GM12878 (cell line): ENCODE data around the gene NGB. TPM values are rescaled to one million over a fixed set of nuclear protein-coding genes. Genes with fewer than 3 reads are reported as not detected.

Experiments
- ATAC-seq: fragments of 200-7000 bp; cut with Tn5 transposase; 3 replicates; pipeline ENCODE4 v1.9.1; 2020; ENCODE audit warnings: mild to moderate bottlenecking, moderate library complexity
- BruUV-seq: library from RNA; stranded (reverse); fragments of 400-500 nt; replicated peaks from 2 replicates; lab custom pipeline; 2021; lab: Mats Ljungman, UMichigan
- CTCF ChIA-PET: fragments of 300-600 bp; sonication (Branson Sonifier 250); formaldehyde crosslinking; extraction: SDS; loops from one replicate; lab custom pipeline; 2021; ENCODE audit warnings: inconsistent platforms; lab: Yijun Ruan, JAX
- POLR2A ChIA-PET: fragments of 350-600 bp; formaldehyde crosslinking; extraction: SDS; loops from one replicate; lab custom pipeline; 2021; ENCODE audit warnings: inconsistent platforms; lab: Charles Lee
- RAD21 ChIA-PET: fragments of 300-600 bp; sonication (Branson Sonifier 250); formaldehyde crosslinking; loops from one replicate; lab custom pipeline; 2023; ENCODE audit warnings: antibody characterized with exemption; ENCODE audit not compliant: unreplicated experiment; lab: Charles Lee
- SMC1A ChIA-PET: fragments of 300-600 bp; sonication (Branson Sonifier 250); formaldehyde crosslinking; loops from one replicate; lab custom pipeline; 2023; ENCODE audit not compliant: unreplicated experiment, uncharacterized antibody; lab: Charles Lee
- DNase-seq: peaks from one replicate; pipeline ENCODE4 v3.0.0-alpha.2; 2011; ENCODE audit warnings: low read depth, low spot score
- FAIRE-seq: peaks from 3 replicates; lab custom pipeline; 2011; peaks lifted over from hg19 to GRCh38; lab: Jason Lieb, UNC
- H2AFZ ChIP-seq: 2 replicates; pipeline ENCODE4 v1.6.0; 2011; ENCODE audit warnings: low read depth, low read length, control low read depth; ENCODE audit not compliant: control insufficient read depth
- H3K27ac ChIP-seq: 2 replicates; pipeline ENCODE4 v1.5.1; 2011; ENCODE audit warnings: control low read depth; ENCODE audit not compliant: control insufficient read depth, insufficient read depth
- H3K27me3 ChIP-seq, 2 experiments: replicated peaks in 1 of 2; 2 replicates each; pipeline versions ENCODE4 v1.6.0 to v1.6.1; 2011; ENCODE audit warnings: low read length in 1 of 2; ENCODE audit not compliant: control insufficient read depth in 2 of 2, insufficient read depth in 2 of 2
- H3K36me3 ChIP-seq, 2 experiments: 2 replicates each; pipeline ENCODE4 v1.5.1; 2011; ENCODE audit warnings: low read length in 1 of 2; ENCODE audit not compliant: control insufficient read depth in 2 of 2, insufficient read depth in 2 of 2
- H3K4me1 ChIP-seq: 2 replicates; pipeline ENCODE4 v1.6.1; 2011; ENCODE audit warnings: mild to moderate bottlenecking, low read length, moderate library complexity, mixed read lengths; ENCODE audit not compliant: control insufficient read depth, insufficient read depth
- H3K4me2 ChIP-seq: 2 replicates; pipeline ENCODE4 v1.6.0; 2011; ENCODE audit warnings: control low read depth; ENCODE audit not compliant: control insufficient read depth, insufficient read depth
- H3K4me3 ChIP-seq: fragments of 200-600 bp; sonication (generic); 2 replicates; pipeline ENCODE4 v1.5.1; 2016
- H3K79me2 ChIP-seq: 2 replicates; pipeline ENCODE4 v1.6.0; 2011; ENCODE audit warnings: low read length; ENCODE audit not compliant: control insufficient read depth, insufficient read depth
- H3K9ac ChIP-seq: 2 replicates; pipeline ENCODE4 v1.8.0; 2011; ENCODE audit warnings: low read length, control low read depth, mixed read lengths; ENCODE audit not compliant: control insufficient read depth, insufficient read depth
- H3K9me3 ChIP-seq: replicated peaks from 3 replicates; pipeline ENCODE4 v1.5.1; 2011; ENCODE audit warnings: mild to moderate bottlenecking, low read length; ENCODE audit not compliant: control insufficient read depth, insufficient read depth
- H4K20me1 ChIP-seq: 2 replicates; pipeline ENCODE4 v1.6.0; 2011; ENCODE audit not compliant: control insufficient read depth, insufficient read depth
- ESRRA ChIP-seq: IDR thresholded peaks from 2 replicates; pipeline ENCODE4 v1.6.1; 2012; ENCODE audit warnings: mild to moderate bottlenecking, low read length, improper control_type of control experiment
- FOS ChIP-seq: IDR thresholded peaks from 3 replicates; pipeline ENCODE4 v1.6.1; 2011; ENCODE audit warnings: borderline replicate concordance; ENCODE audit not compliant: insufficient read length; ENCODE audit errors: extremely low read depth
- JUNB ChIP-seq: IDR thresholded peaks from 2 replicates; pipeline ENCODE4 v1.6.1; 2016; ENCODE audit warnings: antibody characterized with exemption, mild to moderate bottlenecking
- JUND ChIP-seq: IDR thresholded peaks from 2 replicates; pipeline ENCODE4 v1.6.1; 2012; ENCODE audit warnings: low read depth, mild to moderate bottlenecking, low read length, improper control_type of control experiment, moderate library complexity
- LARP7 ChIP-seq: fragments of 450-650 bp; IDR thresholded peaks from 2 replicates; pipeline ENCODE4 v1.6.1; 2017; ENCODE audit warnings: mild to moderate bottlenecking
- STAT1 ChIP-seq: fragments of 450-650 bp; conservative IDR thresholded peaks from 2 replicates; pipeline ENCODE4 v1.6.1; 2014; ENCODE audit warnings: antibody characterized with exemption, mild to moderate bottlenecking
- TCF12 ChIP-seq: IDR thresholded peaks from 2 replicates; pipeline ENCODE4 v1.6.1; 2011; ENCODE audit warnings: low read depth, mild to moderate bottlenecking, low read length
- WGBS: methylation state at CpG from one replicate; pipeline ENCODE4 v1.1.6; 2016; ENCODE audit warnings: low lambda C conversion rate; ENCODE audit not compliant: insufficient replicate concordance, insufficient coverage; ENCODE audit errors: missing lambda C conversion rate; 5-methylcytosine and 5-hydroxymethylcytosine counted together
- in situ Hi-C: fragments of 300-500 bp; cut with MboI; formaldehyde crosslinking; loops from 9 replicates; pipeline ENCODE4 v1.14.3; 2018; ENCODE audit warnings: mixed read lengths
- intact Hi-C: fragments of 100-400 bp; cut with micrococcal nuclease; formaldehyde crosslinking; loops from one replicate; pipeline ENCODE4 v1.14.2; 2022; ENCODE audit not compliant: unreplicated experiment
- polyA plus RNA-seq, 11 experiments: library from polyadenylated mRNA; depleted of rRNA in 4 of 11; unstranded in 6 of 11; stranded (reverse) in 5 of 11; fragments of >200 nt; fragmentation: Nextera tagmentation in 4 of 11; fragmentation: Illumina TruSeq in 1 of 11; extraction: Ambion mirVana in 4 of 11; extraction: Trizol in 1 of 11; gene quantifications; 1 replicate in 1 of 11; 2 replicates in 10 of 11; pipeline versions ENCODE4 v1.2.1 to v1.2.3, GENCODE V29; 2011 to 2016; ENCODE audit warnings: inconsistent platforms in 2 of 11, missing spikeins in 2 of 11, low read depth in 1 of 11
- total RNA-seq, 4 experiments: library from RNA; depleted of rRNA in 3 of 4; stranded (reverse); fragments of >200 nt in 3 of 4; fragmentation: Illumina TruSeq in 1 of 4; extraction: Trizol in 1 of 4; gene quantifications; 2 replicates each; pipeline versions ENCODE4 v1.2.1 to v1.2.3, GENCODE V29; 2013 to 2021

NGB gene
- total and polyA plus RNA-seq, 10 of the 15 experiments (the other 5 are each of a cell fraction or from before 2014, with no cell fraction given), result 0.19 TPM; not detected in 9

DNA sequence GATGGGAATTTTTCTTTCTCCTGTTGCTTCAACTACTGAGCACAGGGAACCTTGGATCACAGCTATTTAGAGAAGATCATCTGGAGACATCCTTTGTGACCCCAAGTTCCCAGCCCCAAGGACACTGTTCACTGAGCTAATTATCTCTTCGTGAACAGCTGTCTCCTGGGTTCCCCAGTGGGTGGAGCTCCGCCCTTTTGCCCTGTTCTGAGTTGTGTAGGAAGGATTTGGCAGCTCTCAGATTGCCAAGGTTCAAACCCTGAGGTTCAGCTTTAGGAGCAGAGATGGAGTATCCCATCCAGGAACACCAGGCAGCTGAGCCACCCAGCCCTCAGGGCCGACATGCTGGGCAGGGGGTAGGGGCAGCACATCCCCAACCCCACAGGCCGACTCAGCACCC lies 32.0 kb downstream of the NGB start:
- no peaks in the 10 kb centered on the region for H3K36me3 ChIP-seq
- FAIRE-seq, result no peak
- no peak for TF ChIP-seq STAT1
- TF ChIP-seq, all 136 proteins: peak for 0
- intact Hi-C loops (no loop called here), in situ Hi-C loops (no loop called here)
- no peaks in the 10 kb centered on the region for H4K20me1 ChIP-seq
- POLR2A ChIA-PET, result no interaction called here
- no peaks in the 10 kb centered on the region for H3K79me2 ChIP-seq
- BruUV-seq, result no TSS peak
- H3K4me1 ChIP-seq, result no peaks in the 10 kb centered on the region
- DNase-seq (no peak), ATAC-seq (no peak)
- peaks cover 0 to 1% of the 10 kb centered on the region in 2 experiments; a peak in 2 of 4 replicates for H3K27me3 ChIP-seq
- CTCF ChIA-PET, result interaction anchor here (0.9 to 2.1 kb wide), 4 partner anchors 26 to 76 kb away, joined by 3 to 12 read pairs (median 4); no protein-coding TSS in a partner anchor
- H3K9ac ChIP-seq, result no peak overlapping the region
- SMC1A ChIA-PET, result no interaction called here
- H3K27ac ChIP-seq, result no peak overlapping the region
- H3K4me3 ChIP-seq, result no peak overlapping the region
- no peak overlapping the region for H3K4me2 ChIP-seq
- no peaks in the 10 kb centered on the region for H3K9me3 ChIP-seq
- WGBS, result 1% methylated on average over 4 of the region's 4 CpGs
- RAD21 ChIA-PET, result no interaction called here
- no peak overlapping the region for H2AFZ ChIP-seq

DNA sequence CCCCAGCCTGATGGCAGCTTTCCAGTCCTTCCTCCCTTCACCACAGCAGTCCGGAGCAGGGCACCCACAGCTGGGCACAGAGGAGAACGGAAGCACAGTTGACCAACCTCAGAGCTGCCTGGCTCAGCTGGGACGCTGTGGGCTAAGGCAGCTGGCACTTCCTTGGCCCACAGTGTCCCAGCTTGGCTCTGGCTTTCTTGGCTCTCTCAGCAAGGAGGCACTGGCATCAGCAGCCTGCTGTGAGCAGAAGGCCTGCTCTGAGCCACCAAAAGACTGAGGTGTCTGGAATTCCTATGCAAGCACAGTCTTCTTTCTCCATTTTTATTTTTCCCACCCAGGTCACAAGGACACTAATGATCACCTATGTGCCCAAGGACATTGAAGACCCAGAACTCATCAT lies 32.6 kb downstream of the NGB start:
- peaks cover 0 to 1% of the 10 kb centered on the region in 2 experiments; a peak in 2 of 4 replicates for H3K27me3 ChIP-seq
- no peaks in the 10 kb centered on the region for H3K36me3 ChIP-seq
- CTCF ChIA-PET, result interaction anchor here (1.0 to 2.1 kb wide), 3 partner anchors 25 to 77 kb away, joined by 3 to 12 read pairs (median 4); no protein-coding TSS in a partner anchor

More for the DNA sequence above, 32.6 kb downstream of the NGB start:
- no TSS peak for BruUV-seq
- no peak for ATAC-seq
- TF ChIP-seq LARP7 (no peak), JUNB (no peak), JUND (no peak), FOS (no peak), TCF12 (no peak), ESRRA (no peak)
- FAIRE-seq, result no peak
- Histone ChIP-seq H3K4me3 (no peak overlapping the region), H3K27ac (no peak overlapping the region), H3K9me3 (no peaks in the 10 kb centered on the region), H3K79me2 (no peaks in the 10 kb centered on the region), H2AFZ (no peak overlapping the region), H4K20me1 (no peaks in the 10 kb centered on the region), H3K9ac (no peak overlapping the region), H3K4me2 (no peak overlapping the region), H3K4me1 (no peaks in the 10 kb centered on the region)
- no peak for DNase-seq
- intact Hi-C loops, result no loop called here
- 31% methylated on average over 3 of the region's 3 CpGs for WGBS
- ChIA-PET POLR2A (no interaction called here), SMC1A (no interaction called here), RAD21 (no interaction called here)
- in situ Hi-C loops, result no loop called here
